HL-60 (cell line): Measurements from ENCODE around the gene PRDM5.

Experiments
- CTCF ChIP-seq: IDR thresholded peaks from one replicate; pipeline ENCODE4 v1.5.1; 2011; ENCODE audit warnings: low read length, control low read depth, inconsistent platforms; ENCODE audit not compliant: insufficient read depth
- POLR2AphosphoS5 ChIP-seq: IDR thresholded peaks from 2 replicates; pipeline ENCODE4 v1.6.1; 2012; ENCODE audit warnings: low read depth
- REST ChIP-seq: IDR thresholded peaks from 2 replicates; pipeline ENCODE4 v1.6.1; 2012; ENCODE audit warnings: low read depth; ENCODE audit not compliant: insufficient replicate concordance

DNA sequence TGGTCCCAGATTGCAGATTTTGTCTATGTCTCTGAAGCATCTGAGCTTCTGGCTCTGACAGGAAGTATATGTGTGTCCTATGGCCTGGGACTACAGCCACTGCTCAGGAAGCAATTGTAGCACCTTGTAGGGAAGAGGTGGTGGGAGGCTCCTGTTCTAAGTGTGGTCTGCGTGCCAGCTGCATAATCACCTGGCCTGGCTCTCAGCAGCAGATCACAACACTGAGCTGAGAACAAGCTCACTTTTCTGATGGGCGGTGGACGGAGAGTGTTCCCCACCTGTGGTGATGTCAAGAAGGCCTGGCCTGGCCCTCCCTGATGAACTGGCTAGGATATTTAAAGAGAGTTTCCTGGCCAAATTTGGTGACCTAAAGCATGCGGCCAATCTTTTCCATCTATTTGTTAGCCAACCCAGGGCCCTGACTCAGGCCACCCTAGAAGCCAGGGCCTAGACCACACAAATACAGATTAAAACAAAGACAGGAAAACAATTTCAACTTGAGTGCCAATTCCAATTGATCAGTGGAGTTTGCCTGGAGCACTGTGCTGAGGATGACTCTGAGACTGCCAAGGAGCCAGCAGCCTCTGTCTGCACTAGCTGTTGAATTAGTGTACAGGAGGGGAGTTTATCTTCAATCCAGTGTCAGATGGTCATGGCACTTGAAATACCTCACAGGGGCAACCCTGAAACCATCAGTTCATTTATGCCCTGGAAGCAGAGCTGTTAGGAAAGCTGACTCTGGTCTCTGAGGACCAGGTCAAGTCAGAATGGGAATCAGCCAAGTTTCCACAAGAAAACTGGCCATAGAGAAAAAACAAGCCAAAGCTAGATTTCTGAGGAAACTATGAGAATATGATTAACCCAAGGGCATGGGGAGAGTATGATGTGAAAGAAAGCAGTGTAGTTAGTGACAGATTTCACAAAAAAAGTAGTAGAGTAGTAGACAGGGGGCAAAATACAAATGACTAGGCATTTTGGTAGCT, 47.4 kb downstream of the PRDM5 start:
- TF ChIP-seq CTCF (no peak), POLR2AphosphoS5 (no peak), REST (no peak)
